MCF 10A (cell line): ENCODE results near the gene LRRN2. TPM values are rescaled to one million over a fixed set of nuclear protein-coding genes. Genes with fewer than 3 reads are reported as not detected.

Experiments used
- BruUV-seq: library from RNA; stranded (reverse); fragments of 400-500 nt; replicated peaks from 2 replicates; lab custom pipeline; 2021; lab: Mats Ljungman, UMichigan
- CTCF ChIA-PET: fragments of 300-600 bp; sonication (Branson Sonifier 250); formaldehyde crosslinking; extraction: SDS; loops from one replicate; lab custom pipeline; 2021; ENCODE audit warnings: antibody characterized with exemption, inconsistent platforms; lab: Yijun Ruan, JAX
- POLR2A ChIA-PET: fragments of 300-600, 350-650 bp; sonication (Branson Sonifier 250); formaldehyde crosslinking; extraction: SDS; loops from one replicate; lab custom pipeline; 2020; ENCODE audit warnings: antibody characterized with exemption, inconsistent platforms; lab: Yijun Ruan, JAX
- DNase-seq: peaks from one replicate; pipeline ENCODE4 v3.0.0-alpha.2; 2018; ENCODE audit not compliant: unreplicated experiment
- H3K27ac Mint-ChIP-seq: one replicate; pipeline ENCODE4 v1.8.0; 2022; ENCODE audit warnings: mild to moderate bottlenecking, low read depth, mixed read lengths; ENCODE audit not compliant: unreplicated experiment
- H3K27me3 Mint-ChIP-seq: one replicate; pipeline ENCODE4 v1.8.0; 2022; ENCODE audit warnings: mixed read lengths; ENCODE audit not compliant: insufficient read depth, unreplicated experiment
- H3K36me3 Mint-ChIP-seq: one replicate; pipeline ENCODE4 v1.8.0; 2022; ENCODE audit warnings: mild to moderate bottlenecking, moderate library complexity, mixed read lengths; ENCODE audit not compliant: insufficient read depth, unreplicated experiment
- H3K4me1 Mint-ChIP-seq: one replicate; pipeline ENCODE4 v1.8.0; 2022; ENCODE audit warnings: mixed read lengths; ENCODE audit not compliant: insufficient read depth, unreplicated experiment
- H3K4me3 Mint-ChIP-seq: one replicate; pipeline ENCODE4 v1.8.0; 2022; ENCODE audit warnings: mild to moderate bottlenecking, moderate library complexity, mixed read lengths; ENCODE audit not compliant: unreplicated experiment
- H3K9me3 Mint-ChIP-seq: one replicate; pipeline ENCODE4 v1.8.0; 2022; ENCODE audit warnings: mixed read lengths; ENCODE audit not compliant: unreplicated experiment
- CTCF ChIP-seq: fragments of 200-600 bp; IDR thresholded peaks from one replicate; pipeline ENCODE4 v1.8.0; 2022; ENCODE audit warnings: antibody characterized with exemption, mild to moderate bottlenecking; ENCODE audit not compliant: unreplicated experiment
- intact Hi-C: fragments of 100-400 bp; cut with micrococcal nuclease; formaldehyde crosslinking; loops from 2 replicates; pipeline ENCODE4 v1.14.1; 2022
- total RNA-seq: library from RNA; stranded (reverse); gene quantifications from 2 replicates; pipeline ENCODE4 v1.2.3, GENCODE V29; 2022

The LRRN2 gene
- total RNA-seq, 1 experiment from 2014 or later, result not detected

GRCh38 chr1:204569478-204569877 is 116.1 kb downstream of the LRRN2 start:
- intact Hi-C loops, result loop anchor here (10.0 kb wide), 1 partner anchor 685 kb away; no protein-coding TSS in a partner anchor
- Mint-ChIP-seq H3K9me3 (no peaks in the 10 kb centered on the region), H3K27ac (no peak overlapping the region), H3K4me3 (no peak overlapping the region), H3K4me1 (peaks cover 9% of the 10 kb centered on the region), H3K27me3 (no peaks in the 10 kb centered on the region), H3K36me3 (no peaks in the 10 kb centered on the region)
- no TSS peak for BruUV-seq
- CTCF ChIA-PET, result interaction anchor here (1.3 to 43.9 kb wide), 4 partner anchors 178 to 373 kb away, joined by 4 to 1156 read pairs (median 26); no protein-coding TSS in a partner anchor
- POLR2A ChIA-PET, result no interaction called here
- no peak for DNase-seq
- TF ChIP-seq CTCF, result no peak

DNA sequence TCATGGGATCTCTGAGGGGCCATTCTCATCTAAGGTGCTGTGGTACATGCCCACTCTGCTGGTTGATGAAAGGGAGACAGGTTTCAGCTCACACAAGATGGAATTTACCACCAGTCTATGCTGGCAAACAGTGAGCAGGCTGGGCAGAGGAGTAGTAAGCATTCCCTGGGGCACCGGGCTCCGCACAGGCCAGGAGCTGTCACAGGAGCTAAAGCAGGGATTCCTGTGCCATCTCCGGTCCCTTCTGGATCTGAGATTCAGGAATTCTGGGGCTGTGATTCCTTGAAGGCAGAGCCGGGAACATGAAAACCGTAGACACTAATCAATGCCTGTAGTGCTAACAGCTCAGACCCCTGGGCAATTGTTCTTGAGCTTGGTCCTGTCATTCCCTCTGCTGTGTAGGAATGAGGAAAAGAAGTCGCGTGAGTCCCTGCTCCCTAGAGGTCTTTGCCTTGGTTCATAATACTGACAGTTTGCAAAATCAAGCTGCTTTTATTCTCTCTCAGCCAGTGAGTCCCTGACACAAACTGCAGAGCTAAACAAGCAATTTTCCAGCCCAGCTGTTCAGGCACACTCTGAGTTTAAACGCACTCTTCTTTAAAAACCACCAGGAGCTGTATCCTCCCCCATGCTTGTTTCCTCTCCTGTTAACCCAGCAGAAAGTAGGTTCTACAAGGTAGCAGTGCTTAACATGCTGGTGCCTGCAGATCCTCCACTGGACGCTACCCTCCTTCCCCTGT is 116.8 kb downstream of the LRRN2 start:
- no peak for DNase-seq
- no peak overlapping the region for H3K4me3 Mint-ChIP-seq
- ChIA-PET CTCF (interaction anchor here (1.0 to 43.9 kb wide), 8 partner anchors 41 to 374 kb away, joined by 3 to 1156 read pairs (median 4); no protein-coding TSS in a partner anchor), POLR2A (interaction anchor here (0.7 to 2.3 kb wide), 3 partner anchors 11 to 238 kb away, joined by 3 to 10 read pairs (median 4); no protein-coding TSS in a partner anchor)
- H3K4me1 Mint-ChIP-seq, result peaks cover 9% of the 10 kb centered on the region
- intact Hi-C loops, result loop anchor here (10.0 kb wide), 1 partner anchor 686 kb away; no protein-coding TSS in a partner anchor
- no peak for TF ChIP-seq CTCF
- no TSS peak for BruUV-seq
- H3K27ac Mint-ChIP-seq, result no peak overlapping the region
- H3K27me3 Mint-ChIP-seq, result no peaks in the 10 kb centered on the region
- H3K36me3 Mint-ChIP-seq, result no peaks in the 10 kb centered on the region
- no peaks in the 10 kb centered on the region for H3K9me3 Mint-ChIP-seq

Other genes starting within 250 kb of the LRRN2 start
- gene PIK3C2B, start 190.9 kb downstream of the LRRN2 start, total RNA-seq, result 3.4 and 4.4 TPM in 2 replicates
- gene MDM4, start 169.3 kb downstream of the LRRN2 start, total RNA-seq, result 162 and 174 TPM in 2 replicates
- 0.29 and 0.98 TPM in 2 replicates for gene NFASC, start 185.1 kb upstream of the LRRN2 start, total RNA-seq